B cell (primary cell): Measurements from ENCODE around the gene GPR3. TPM values are rescaled to one million over a fixed set of nuclear protein-coding genes. Genes with fewer than 3 reads are reported as not detected.

ENCODE experiments used
- ATAC-seq: fragments of 200-7000 bp; cut with Tn5 transposase; one replicate; pipeline ENCODE4 v1.10.0; 2021; ENCODE audit warnings: low read depth, mild to moderate bottlenecking, moderate number of reproducible peaks, moderate library complexity
- CTCF ChIA-PET: fragments of 350-600 bp; sonication (Branson Sonifier 250); formaldehyde crosslinking; loops from one replicate; lab custom pipeline; 2021; ENCODE audit warnings: antibody characterized with exemption, inconsistent platforms; lab: Charles Lee
- POLR2A ChIA-PET: fragments of 350-600 bp; sonication (Branson Sonifier 250); formaldehyde crosslinking; loops from one replicate; lab custom pipeline; 2021; ENCODE audit warnings: antibody characterized with exemption; lab: Charles Lee
- DNase-seq: peaks from one replicate; pipeline ENCODE4 v3.0.0; 2013
- H2AFZ ChIP-seq: 2 replicates; pipeline ENCODE4 v1.6.1; 2012; ENCODE audit warnings: mild to moderate bottlenecking, low read depth, low read length; ENCODE audit not compliant: insufficient read depth, poor library complexity, severe bottlenecking
- H3K27ac ChIP-seq, 2 donors: 1 replicate in 1 of 2; 2 replicates in 1 of 2; pipeline ENCODE4 v1.5.1; 2012 to 2013; ENCODE audit warnings: low read length in 2 of 2, mild to moderate bottlenecking in 2 of 2, moderate library complexity in 1 of 2
- H3K27me3 ChIP-seq, 4 experiments: fragments of 200-600 bp in 1 of 4; sonication (generic) in 1 of 4; replicated peaks in 1 of 4; 1 replicate in 2 of 4; 2 replicates in 2 of 4; pipeline versions ENCODE4 v1.6.1 to v1.7.0; 2013 to 2016; ENCODE audit warnings: low read length in 3 of 4, mild to moderate bottlenecking in 2 of 4, mixed read lengths in 1 of 4, moderate library complexity in 1 of 4; ENCODE audit not compliant: insufficient read depth in 4 of 4, control insufficient read depth in 3 of 4; ENCODE audit errors: control extremely low read depth in 1 of 4
- H3K36me3 ChIP-seq, 2 experiments: replicated peaks in 1 of 2; 1 replicate in 1 of 2; 2 replicates in 1 of 2; pipeline versions ENCODE4 v1.6.1 to v1.7.1; 2013; ENCODE audit warnings: low read length in 1 of 2; ENCODE audit not compliant: insufficient read depth in 2 of 2, control insufficient read depth in 1 of 2; ENCODE audit errors: control extremely low read depth in 1 of 2, extremely low read depth in 1 of 2
- H3K4me1 ChIP-seq, 2 donors: fragments of 200-600 bp in 1 of 2; sonication (generic) in 1 of 2; 1 replicate in 1 of 2; 2 replicates in 1 of 2; pipeline versions ENCODE4 v1.5.1 to v1.6.1; 2013 to 2017; ENCODE audit warnings: low read length in 2 of 2; ENCODE audit not compliant: control insufficient read depth in 2 of 2, insufficient read depth in 2 of 2
- H3K4me2 ChIP-seq: replicated peaks from 2 replicates; pipeline ENCODE3; 2012; ENCODE audit warnings: mild to moderate bottlenecking, low read depth, low read length; ENCODE audit not compliant: poor library complexity, severe bottlenecking
- H3K4me3 ChIP-seq, 5 experiments: fragments of 200-600 bp in 1 of 5; sonication (generic) in 1 of 5; 1 replicate in 3 of 5; 2 replicates in 2 of 5; pipeline versions ENCODE4 v1.5.1 to v1.7.0; 2011 to 2016; ENCODE audit warnings: low read length in 4 of 5, mild to moderate bottlenecking in 4 of 5, low read depth in 2 of 5, control low read depth in 1 of 5, moderate library complexity in 1 of 5; ENCODE audit not compliant: insufficient read depth in 1 of 5; ENCODE audit errors: control extremely low read depth in 1 of 5, extremely low read depth in 1 of 5
- H3K79me2 ChIP-seq: fragments of 200-600 bp; sonication (generic); one replicate; pipeline ENCODE4 v1.6.0; 2016; ENCODE audit warnings: low read length; ENCODE audit not compliant: control insufficient read depth, insufficient read depth
- H3K9ac ChIP-seq: fragments of 200-600 bp; sonication (generic); 2 replicates; pipeline ENCODE4 v1.6.1; 2017; ENCODE audit warnings: mild to moderate bottlenecking, low read length, moderate library complexity
- H3K9me3 ChIP-seq, 3 donors: one replicate each; pipeline versions ENCODE4 v1.6.1 to v1.7.1; 2013; ENCODE audit warnings: low read length in 2 of 3; ENCODE audit not compliant: control insufficient read depth in 2 of 3, insufficient read depth in 1 of 3; ENCODE audit errors: control extremely low read depth in 1 of 3
- H4K20me1 ChIP-seq: 2 replicates; pipeline ENCODE4 v1.6.0; 2012; ENCODE audit warnings: mild to moderate bottlenecking, low read length; ENCODE audit not compliant: insufficient read depth, control insufficient read depth, poor library complexity, severe bottlenecking
- H3K27ac Mint-ChIP-seq: one replicate; pipeline ENCODE4 v1.8.0; 2021; ENCODE audit warnings: mixed read lengths
- H3K27me3 Mint-ChIP-seq: one replicate; pipeline ENCODE4 v1.8.0; 2021; ENCODE audit warnings: mixed read lengths
- H3K4me1 Mint-ChIP-seq: one replicate; pipeline ENCODE4 v1.8.0; 2021; ENCODE audit warnings: mixed read lengths
- H3K4me3 Mint-ChIP-seq: one replicate; pipeline ENCODE4 v1.8.0; 2021; ENCODE audit warnings: mixed read lengths
- H3K9me3 Mint-ChIP-seq: one replicate; pipeline ENCODE4 v1.8.0; 2022; ENCODE audit warnings: mixed read lengths; ENCODE audit not compliant: insufficient read depth
- EZH2 ChIP-seq: IDR thresholded peaks from 2 replicates; pipeline ENCODE4 v1.6.1; 2012; ENCODE audit warnings: borderline replicate concordance, low read depth, mild to moderate bottlenecking, moderate library complexity, low read length; ENCODE audit not compliant: insufficient read depth, poor library complexity, severe bottlenecking
- WGBS: methylation state at CpG from one replicate; pipeline ENCODE4 v1.1.5; 2013; ENCODE audit warnings: missing lambda C conversion rate; ENCODE audit not compliant: insufficient coverage; 5-methylcytosine and 5-hydroxymethylcytosine counted together
- intact Hi-C: fragments of 100-400 bp; cut with micrococcal nuclease; formaldehyde crosslinking; loops from one replicate; pipeline ENCODE4 v1.10.0; 2022
- polyA plus RNA-seq: library from polyadenylated mRNA; depleted of rRNA; stranded (reverse); fragments of >200 nt; gene quantifications from 2 replicates; pipeline ENCODE4 v1.2.3, GENCODE V29; 2012
- total RNA-seq, 2 donors: library from RNA; stranded (reverse); fragments of 120-200 nt in 1 of 2; gene quantifications; 1 replicate in 1 of 2; 2 replicates in 1 of 2; pipeline versions ENCODE4 v1.2.3 to v1.2.4, GENCODE V29; 2013 to 2022
- TF ChIP-seq, protein P1 (sequence below): fragments of 200-600 bp; IDR thresholded peaks from one replicate; pipeline ENCODE4 v1.8.0; 2022; ENCODE audit warnings: antibody characterized with exemption, mild to moderate bottlenecking

Gene GPR3
- total and polyA plus RNA-seq, 2 donors (not counting 1 experiment from before 2014, with no cell fraction given) = 3.3 TPM; not detected in 1

DNA sequence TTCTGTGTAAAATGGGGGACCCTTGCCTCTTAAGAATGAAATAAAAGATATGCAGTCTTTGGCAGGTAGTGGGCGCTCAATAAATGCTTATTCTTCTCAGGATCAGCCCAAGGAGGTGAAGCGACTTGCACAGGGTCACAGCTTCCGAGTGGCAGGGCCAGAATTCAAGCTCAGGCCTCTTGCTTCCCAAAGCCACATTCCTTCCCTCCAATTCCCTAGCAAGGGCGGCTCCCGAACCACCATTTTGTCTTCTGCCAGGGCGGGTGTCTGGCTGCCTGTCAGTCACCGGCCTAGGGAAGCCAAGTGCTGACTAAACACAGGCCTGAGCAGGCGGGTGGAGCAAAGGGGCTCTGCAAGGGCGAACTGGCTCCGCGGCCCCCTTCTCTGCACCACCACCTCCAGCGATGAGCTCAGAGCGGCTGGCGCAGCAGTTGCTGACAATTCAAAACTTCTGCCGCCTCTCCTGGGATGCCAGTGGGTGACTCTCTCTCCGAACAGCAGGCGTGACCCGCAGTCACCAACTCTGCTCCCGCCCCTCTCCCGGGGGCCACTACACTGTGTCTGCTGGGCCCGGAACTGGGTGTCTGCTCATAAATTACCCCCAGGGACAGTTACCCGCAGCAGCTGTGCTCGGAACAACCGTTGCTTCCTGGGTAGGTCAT is 10.8 kb downstream of the GPR3 start:
- Histone ChIP-seq H4K20me1 (no peaks in the 10 kb centered on the region), H3K27me3 (no peaks in the 10 kb centered on the region), H3K4me1 (peaks cover 47 to 67% of the 10 kb centered on the region in 2 donors), H3K27ac (peak overlapping the region; percentile 49 to 79), H3K4me3 (peak overlapping the region in 3 of 5 experiments; percentile 15 to 45 (median 32)), H3K9me3 (no peaks in the 10 kb centered on the region), H3K9ac (peak overlapping the region; percentile 44), H2AFZ (peak overlapping the region; percentile 64), H3K36me3 (peaks cover 4 to 16% of the 10 kb centered on the region in 2 experiments), H3K79me2 (no peaks in the 10 kb centered on the region), H3K4me2 (peak overlapping the region; percentile 78)
- WGBS = 4% methylated on average over 24 of the region's 24 CpGs
- no peak for TF ChIP-seq EZH2
- TF ChIP-seq, protein P1, sequence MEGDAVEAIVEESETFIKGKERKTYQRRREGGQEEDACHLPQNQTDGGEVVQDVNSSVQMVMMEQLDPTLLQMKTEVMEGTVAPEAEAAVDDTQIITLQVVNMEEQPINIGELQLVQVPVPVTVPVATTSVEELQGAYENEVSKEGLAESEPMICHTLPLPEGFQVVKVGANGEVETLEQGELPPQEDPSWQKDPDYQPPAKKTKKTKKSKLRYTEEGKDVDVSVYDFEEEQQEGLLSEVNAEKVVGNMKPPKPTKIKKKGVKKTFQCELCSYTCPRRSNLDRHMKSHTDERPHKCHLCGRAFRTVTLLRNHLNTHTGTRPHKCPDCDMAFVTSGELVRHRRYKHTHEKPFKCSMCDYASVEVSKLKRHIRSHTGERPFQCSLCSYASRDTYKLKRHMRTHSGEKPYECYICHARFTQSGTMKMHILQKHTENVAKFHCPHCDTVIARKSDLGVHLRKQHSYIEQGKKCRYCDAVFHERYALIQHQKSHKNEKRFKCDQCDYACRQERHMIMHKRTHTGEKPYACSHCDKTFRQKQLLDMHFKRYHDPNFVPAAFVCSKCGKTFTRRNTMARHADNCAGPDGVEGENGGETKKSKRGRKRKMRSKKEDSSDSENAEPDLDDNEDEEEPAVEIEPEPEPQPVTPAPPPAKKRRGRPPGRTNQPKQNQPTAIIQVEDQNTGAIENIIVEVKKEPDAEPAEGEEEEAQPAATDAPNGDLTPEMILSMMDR = peak; percentile 70
- DNase-seq = peak; percentile 78
- Mint-ChIP-seq H3K27me3 (no peaks in the 10 kb centered on the region), H3K27ac (peak overlapping the region; percentile 89), H3K4me1 (peaks cover 65% of the 10 kb centered on the region), H3K4me3 (peak overlapping the region; percentile 72), H3K9me3 (no peaks in the 10 kb centered on the region)
- ATAC-seq = peak; percentile 86
- ChIA-PET CTCF (interaction anchor here (0.6 to 5.6 kb wide), 34 partner anchors 8 to 266 kb away, joined by 3 to 114 read pairs (median 5); partner anchors contain the start of genes AHDC1 and WASF2), POLR2A (interaction anchor here (0.8 to 1.4 kb wide), 10 partner anchors 46 to 322 kb away, joined by 3 to 6 read pairs (median 3); partner anchors contain the start of genes AHDC1, FAM76A and WASF2)
- intact Hi-C loops = loop anchor here (1.0 to 2.0 kb wide), 4 partner anchors 34 to 260 kb away; no protein-coding TSS in a partner anchor

DNA sequence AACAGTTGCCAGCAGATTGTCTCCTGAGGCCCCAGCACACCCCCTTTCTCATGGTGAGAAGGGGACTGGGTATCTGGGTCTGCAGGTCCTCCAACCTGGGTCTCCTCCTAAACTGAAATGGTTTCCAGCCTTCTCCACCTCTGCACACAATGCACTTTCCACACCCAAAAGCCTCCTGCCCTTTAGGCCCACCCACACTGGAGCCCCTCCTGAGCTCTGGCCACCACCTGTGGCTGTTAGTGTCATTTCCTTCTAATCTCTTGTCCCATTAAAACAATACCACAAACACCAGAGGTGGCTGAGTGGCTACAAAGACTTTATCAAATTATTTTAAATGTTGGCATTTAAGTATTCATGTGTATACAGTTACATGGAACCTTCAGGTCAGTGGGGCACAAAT is 11.5 kb downstream of the GPR3 start:
- peaks cover 67% of the 10 kb centered on the region for H3K4me1 Mint-ChIP-seq
- intact Hi-C loops = loop anchor here (1.0 to 2.0 kb wide), 4 partner anchors 33 to 259 kb away; no protein-coding TSS in a partner anchor
- peak overlapping the region; percentile 49 to 79 for H3K27ac ChIP-seq
- ChIA-PET CTCF (interaction anchor here (0.6 to 5.6 kb wide), 27 partner anchors 9 to 261 kb away, joined by 3 to 114 read pairs (median 5); partner anchors contain the start of genes AHDC1 and WASF2), POLR2A (interaction anchor here (0.8 to 1.4 kb wide), 5 partner anchors 84 to 322 kb away, joined by 3 to 6 read pairs (median 3); partner anchors contain the start of gene FAM76A)
- TF ChIP-seq EZH2 = no peak
- TF ChIP-seq, protein P1 = no peak
- peak overlapping the region in 1 of 5 experiments; percentile 45 for H3K4me3 ChIP-seq
- ATAC-seq (no peak), DNase-seq (peak; percentile 31)
- H3K9me3 Mint-ChIP-seq = no peaks in the 10 kb centered on the region
- peaks cover 47 to 67% of the 10 kb centered on the region in 2 donors for H3K4me1 ChIP-seq
- no peaks in the 10 kb centered on the region for H4K20me1 ChIP-seq
- H3K27me3 ChIP-seq = no peaks in the 10 kb centered on the region
- peak overlapping the region; percentile 44 for H3K9ac ChIP-seq
- peak overlapping the region; percentile 64 for H2AFZ ChIP-seq
- peak overlapping the region; percentile 89 for H3K27ac Mint-ChIP-seq
- peak overlapping the region; percentile 72 for H3K4me3 Mint-ChIP-seq
- no peaks in the 10 kb centered on the region for H3K79me2 ChIP-seq
- peak overlapping the region; percentile 78 for H3K4me2 ChIP-seq
- no peaks in the 10 kb centered on the region for H3K9me3 ChIP-seq
- H3K36me3 ChIP-seq = peaks cover 6 to 23% of the 10 kb centered on the region in 2 experiments
- no peaks in the 10 kb centered on the region for H3K27me3 Mint-ChIP-seq
